Measurements from ENCODE around the gene ANO1. TPM values are rescaled to one million over a fixed set of nuclear protein-coding genes. Genes with fewer than 3 reads are reported as not detected.

Gene ANO1
- total RNA-seq, 1 donor from 2014 or later, result 0.14 TPM

DNA sequence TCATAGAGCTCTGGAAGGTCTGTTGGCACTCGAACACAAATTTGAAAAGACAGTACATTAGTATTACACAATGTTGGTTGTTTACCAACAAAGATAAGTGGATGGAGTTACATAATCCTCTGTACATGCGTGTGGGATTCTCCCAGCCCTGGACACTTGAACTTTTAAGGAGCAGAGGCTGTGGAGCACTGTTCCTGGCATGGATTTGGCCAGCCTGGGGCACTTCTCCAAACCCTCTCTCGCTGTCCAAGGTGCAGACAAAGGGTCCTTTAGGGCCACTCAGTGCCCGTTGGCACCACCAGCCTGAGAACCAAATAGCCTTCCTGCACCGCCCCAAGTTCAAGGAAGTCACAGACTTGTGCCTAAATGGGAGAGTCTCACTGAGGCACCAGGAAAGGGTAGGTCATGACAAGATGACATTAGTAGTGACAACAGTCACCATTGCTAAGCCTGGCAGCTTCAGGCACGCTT is 1.6 kb upstream of the ANO1 start:
- no peak overlapping the region for H3K4me2 ChIP-seq (ENCODE audit: low read length)
- DNase-seq (ENCODE audit: low read depth) (no peak), FAIRE-seq (no peak)
- H2AFZ ChIP-seq (ENCODE audit: low read depth, low read length), result no peak overlapping the region
- no peak overlapping the region for H3K27ac ChIP-seq (ENCODE audit: low read depth, low read length)
- no peaks in the 10 kb centered on the region for H3K79me2 ChIP-seq (ENCODE audit: insufficient read depth, low read length)
- no peak overlapping the region for H3K27ac Mint-ChIP-seq (ENCODE audit: unreplicated experiment)
- H3K4me1 ChIP-seq (ENCODE audit: insufficient read depth, low read length), result peaks cover 17% of the 10 kb centered on the region
- no peaks in the 10 kb centered on the region for H3K36me3 Mint-ChIP-seq (ENCODE audit: low read depth, unreplicated experiment)
- H3K9me3 Mint-ChIP-seq (ENCODE audit: unreplicated experiment), result peaks cover 2% of the 10 kb centered on the region
- no peaks in the 10 kb centered on the region for H4K20me1 ChIP-seq (ENCODE audit: insufficient read depth, low read length)
- H3K4me1 Mint-ChIP-seq (ENCODE audit: low read depth, unreplicated experiment), result peaks cover 2% of the 10 kb centered on the region
- TF ChIP-seq EZH2 (IDR thresholded peaks at IDR 0.05; ENCODE audit: insufficient read depth, low read length) (no peak), CTCF (IDR thresholded peaks at IDR 0.05; ENCODE audit: insufficient read depth, low read depth, low read length) (no peak)
- H3K36me3 ChIP-seq (ENCODE audit: insufficient read depth, low read length), result no peaks in the 10 kb centered on the region
- no peaks in the 10 kb centered on the region for H3K9me3 ChIP-seq (ENCODE audit: insufficient read depth, low read depth, low read length)
- no peak overlapping the region for H3K4me3 ChIP-seq (ENCODE audit: insufficient read depth, low read depth, low read length)
- peaks cover 11% of the 10 kb centered on the region for H3K27me3 ChIP-seq (ENCODE audit: insufficient read depth, low read length)
- no peak overlapping the region for H3K4me3 Mint-ChIP-seq (ENCODE audit: unreplicated experiment)
- H3K9ac ChIP-seq (ENCODE audit: low read length), result no peak overlapping the region
- peaks cover 88% of the 10 kb centered on the region for H3K27me3 Mint-ChIP-seq (ENCODE audit: low read depth, unreplicated experiment)

GRCh38 chr11:70077411-70078094 is 564 bp upstream of the ANO1 start:
- Mint-ChIP-seq H3K4me3 (ENCODE audit: unreplicated experiment) (peak overlapping the region; percentile 68), H3K27ac (ENCODE audit: unreplicated experiment) (no peak overlapping the region), H3K9me3 (ENCODE audit: unreplicated experiment) (peaks cover 2% of the 10 kb centered on the region), H3K27me3 (ENCODE audit: low read depth, unreplicated experiment) (peaks cover 88% of the 10 kb centered on the region), H3K4me1 (ENCODE audit: low read depth, unreplicated experiment) (peaks cover 2% of the 10 kb centered on the region), H3K36me3 (ENCODE audit: low read depth, unreplicated experiment) (no peaks in the 10 kb centered on the region)
- H3K4me2 ChIP-seq (ENCODE audit: low read length), result peak overlapping the region; percentile 77
- H3K79me2 ChIP-seq (ENCODE audit: insufficient read depth, low read length), result no peaks in the 10 kb centered on the region
- no peaks in the 10 kb centered on the region for H3K36me3 ChIP-seq (ENCODE audit: insufficient read depth, low read length)
- no peaks in the 10 kb centered on the region for H3K9me3 ChIP-seq (ENCODE audit: insufficient read depth, low read depth, low read length)
- TF ChIP-seq EZH2 (IDR thresholded peaks at IDR 0.05; ENCODE audit: insufficient read depth, low read length) (no peak), CTCF (IDR thresholded peaks at IDR 0.05; ENCODE audit: insufficient read depth, low read depth, low read length) (no peak)
- peaks cover 11% of the 10 kb centered on the region for H3K27me3 ChIP-seq (ENCODE audit: insufficient read depth, low read length)
- H4K20me1 ChIP-seq (ENCODE audit: insufficient read depth, low read length), result no peaks in the 10 kb centered on the region
- peaks cover 17% of the 10 kb centered on the region for H3K4me1 ChIP-seq (ENCODE audit: insufficient read depth, low read length)
- no peak for FAIRE-seq
- DNase-seq (ENCODE audit: low read depth), result no peak
- no peak overlapping the region for H3K27ac ChIP-seq (ENCODE audit: low read depth, low read length)
- H2AFZ ChIP-seq (ENCODE audit: low read depth, low read length), result no peak overlapping the region
- H3K9ac ChIP-seq (ENCODE audit: low read length), result peak overlapping the region; percentile 27
- peak overlapping the region; percentile 18 for H3K4me3 ChIP-seq (ENCODE audit: insufficient read depth, low read depth, low read length)
